ENCODE measurements around the gene ADGRV1. TPM values are rescaled to one million over a fixed set of nuclear protein-coding genes. Genes with fewer than 3 reads are reported as not detected.
A peak's percentile ranks its signal among the peaks of the same experiment; 100 is the strongest.

The ADGRV1 gene
- total RNA-seq, 2 donors from 2014 or later = 16.4 to 20.9 TPM

DNA sequence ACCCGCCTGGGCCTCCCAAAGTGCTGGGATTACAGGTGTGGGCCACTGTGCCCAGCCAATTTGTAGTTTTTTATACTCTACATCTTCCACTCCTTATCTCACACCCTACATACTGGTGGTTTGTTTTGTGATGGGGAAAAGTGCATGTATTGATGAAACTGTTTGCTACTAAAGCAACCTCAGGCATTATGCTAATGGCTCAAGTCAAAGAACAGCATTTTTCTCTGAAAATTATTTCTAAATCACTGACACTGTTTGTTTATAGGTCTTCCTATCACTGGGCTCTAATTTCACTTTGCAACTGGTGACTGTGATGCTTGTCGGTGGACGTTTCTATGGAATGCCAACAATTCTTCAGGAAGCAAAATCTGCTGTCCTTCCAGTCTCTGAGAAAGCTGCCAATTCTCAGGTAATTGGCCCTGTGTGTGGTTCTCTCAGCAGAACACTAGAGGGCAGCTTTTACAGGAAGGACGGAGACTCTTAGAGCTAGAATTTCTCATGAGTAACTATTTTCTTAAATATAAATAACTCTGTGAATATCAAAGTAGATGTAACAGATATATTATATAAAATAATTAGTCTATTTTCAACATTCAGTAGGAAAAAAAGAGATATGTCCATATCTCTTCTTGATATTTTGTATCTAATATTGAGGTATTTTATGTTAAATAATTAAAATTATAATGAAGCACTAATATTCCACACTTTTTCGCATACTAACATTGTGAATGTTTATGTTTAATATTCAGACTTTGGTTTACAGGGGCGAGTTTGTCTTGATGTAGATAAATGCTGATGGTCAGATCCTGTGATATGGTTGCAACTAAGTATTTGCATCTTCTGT is 244.1 kb downstream of the ADGRV1 start:
- no peak overlapping the region for H3K27ac ChIP-seq
- no peak overlapping the region for H3K4me3 ChIP-seq

DNA sequence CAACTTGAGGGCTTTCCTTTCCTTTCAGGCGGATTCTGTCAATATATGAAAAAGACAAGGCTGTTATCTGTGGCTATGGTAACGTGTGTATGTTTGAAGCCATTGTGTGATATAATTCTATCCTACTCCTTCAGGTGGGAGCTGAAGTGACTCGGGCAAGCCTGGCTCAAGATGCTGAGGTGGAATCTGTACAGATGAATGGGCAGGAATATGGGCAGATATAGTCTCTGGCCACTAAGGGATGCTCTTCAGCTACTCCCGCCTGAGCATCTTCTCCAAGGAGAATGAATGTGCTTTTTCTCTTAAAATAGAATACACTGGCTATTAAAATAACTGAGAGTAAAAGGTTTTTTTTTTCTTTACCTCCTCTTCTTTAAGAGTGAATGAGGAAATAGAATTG is 244.8 kb downstream of the ADGRV1 start:
- H3K4me3 ChIP-seq = no peak overlapping the region
- H3K4me1 ChIP-seq (replicated peaks) = no peaks in the 10 kb centered on the region
- no peaks in the 10 kb centered on the region for H3K27me3 ChIP-seq (replicated peaks; ENCODE audit: insufficient read depth)
- no peak for DNase-seq (ENCODE audit: low spot score)
- TF ChIP-seq POLR2A (IDR thresholded peaks at IDR 0.05) (no peak), POLR2AphosphoS5 (IDR thresholded peaks at IDR 0.05) (no peak)
- H3K36me3 ChIP-seq = no peaks in the 10 kb centered on the region
- no peak overlapping the region for H3K27ac ChIP-seq
- no peaks in the 10 kb centered on the region for H3K9me3 ChIP-seq
- WGBS = 62% methylated on average over 4 of the region's 4 CpGs
- intact Hi-C loops (cut with DNase I) = no loop called here

More for the DNA sequence above, 244.1 kb downstream of the ADGRV1 start:
- TF ChIP-seq, protein P1, sequence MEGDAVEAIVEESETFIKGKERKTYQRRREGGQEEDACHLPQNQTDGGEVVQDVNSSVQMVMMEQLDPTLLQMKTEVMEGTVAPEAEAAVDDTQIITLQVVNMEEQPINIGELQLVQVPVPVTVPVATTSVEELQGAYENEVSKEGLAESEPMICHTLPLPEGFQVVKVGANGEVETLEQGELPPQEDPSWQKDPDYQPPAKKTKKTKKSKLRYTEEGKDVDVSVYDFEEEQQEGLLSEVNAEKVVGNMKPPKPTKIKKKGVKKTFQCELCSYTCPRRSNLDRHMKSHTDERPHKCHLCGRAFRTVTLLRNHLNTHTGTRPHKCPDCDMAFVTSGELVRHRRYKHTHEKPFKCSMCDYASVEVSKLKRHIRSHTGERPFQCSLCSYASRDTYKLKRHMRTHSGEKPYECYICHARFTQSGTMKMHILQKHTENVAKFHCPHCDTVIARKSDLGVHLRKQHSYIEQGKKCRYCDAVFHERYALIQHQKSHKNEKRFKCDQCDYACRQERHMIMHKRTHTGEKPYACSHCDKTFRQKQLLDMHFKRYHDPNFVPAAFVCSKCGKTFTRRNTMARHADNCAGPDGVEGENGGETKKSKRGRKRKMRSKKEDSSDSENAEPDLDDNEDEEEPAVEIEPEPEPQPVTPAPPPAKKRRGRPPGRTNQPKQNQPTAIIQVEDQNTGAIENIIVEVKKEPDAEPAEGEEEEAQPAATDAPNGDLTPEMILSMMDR (IDR thresholded peaks at IDR 0.05) = peak in 3 of 4 experiments; percentile 13 to 51 (median 40)
- TF ChIP-seq POLR2AphosphoS5 (IDR thresholded peaks at IDR 0.05) (no peak), POLR2A (IDR thresholded peaks at IDR 0.05) (no peak)
- Histone ChIP-seq H3K4me1 (replicated peaks) (no peaks in the 10 kb centered on the region), H3K36me3 (no peaks in the 10 kb centered on the region), H3K9me3 (no peaks in the 10 kb centered on the region), H3K27me3 (replicated peaks; ENCODE audit: insufficient read depth) (no peaks in the 10 kb centered on the region)
- intact Hi-C loops (cut with DNase I) = no loop called here
- 35% methylated on average over 6 of the region's 6 CpGs for WGBS
- peak; percentile 8 for DNase-seq (ENCODE audit: low spot score)

DNA sequence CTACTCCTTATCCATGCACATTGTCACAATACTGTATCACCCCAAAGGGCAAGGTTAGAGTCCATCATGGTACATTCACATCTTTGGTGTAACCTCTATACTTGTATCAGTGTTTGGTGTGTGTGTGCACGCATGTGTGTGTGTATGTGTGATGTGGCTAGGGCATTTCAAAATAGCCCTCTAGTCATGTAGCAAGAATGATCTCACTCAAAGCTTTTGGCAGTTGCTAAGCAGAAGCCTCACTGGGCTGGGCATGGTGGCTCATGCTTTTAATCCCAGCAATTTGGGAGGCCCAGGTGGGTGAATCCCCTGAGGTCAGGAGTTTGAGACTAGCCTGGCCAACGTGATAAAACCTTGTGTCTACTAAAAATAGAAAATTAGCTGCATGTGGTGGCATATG is 245.3 kb downstream of the ADGRV1 start:
- Histone ChIP-seq H3K4me1 (replicated peaks) (no peaks in the 10 kb centered on the region), H3K36me3 (no peaks in the 10 kb centered on the region), H3K4me3 (no peak overlapping the region), H3K27me3 (replicated peaks; ENCODE audit: insufficient read depth) (no peaks in the 10 kb centered on the region), H3K27ac (no peak overlapping the region), H3K9me3 (no peaks in the 10 kb centered on the region)
- DNase-seq (ENCODE audit: low spot score) = no peak
- TF ChIP-seq POLR2A (IDR thresholded peaks at IDR 0.05) (no peak), POLR2AphosphoS5 (IDR thresholded peaks at IDR 0.05) (no peak)
- TF ChIP-seq, protein P1 (IDR thresholded peaks at IDR 0.05) = no peak
- intact Hi-C loops (cut with DNase I) = no loop called here
- 62% methylated on average over 2 of the region's 2 CpGs for WGBS

DNA sequence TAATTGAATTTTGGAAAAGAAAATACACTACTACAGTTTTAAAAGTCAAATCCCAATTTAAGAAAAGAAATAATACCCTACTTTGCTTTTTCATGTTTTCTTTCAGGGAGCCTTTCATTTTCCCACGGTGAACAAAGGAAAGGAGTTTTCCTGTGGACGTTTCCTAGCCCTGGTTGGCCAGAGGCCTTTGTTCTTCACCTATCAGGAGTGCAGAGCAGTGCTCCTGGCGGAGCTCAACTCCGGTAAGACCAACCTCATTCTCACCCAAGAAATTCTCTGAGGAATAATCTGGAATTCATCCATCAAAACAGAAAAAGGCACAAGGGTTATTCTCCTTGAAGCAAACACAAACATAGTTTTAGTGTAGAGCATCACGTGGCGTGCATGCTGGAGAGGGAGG is 248.9 kb downstream of the ADGRV1 start:
- TF ChIP-seq, protein P1 (IDR thresholded peaks at IDR 0.05) = no peak
- TF ChIP-seq POLR2A (IDR thresholded peaks at IDR 0.05) (no peak), POLR2AphosphoS5 (IDR thresholded peaks at IDR 0.05) (no peak)
- H3K4me3 ChIP-seq = no peak overlapping the region
- DNase-seq (ENCODE audit: low spot score) = no peak
- no peaks in the 10 kb centered on the region for H3K36me3 ChIP-seq
- no peaks in the 10 kb centered on the region for H3K9me3 ChIP-seq
- no peak overlapping the region for H3K27ac ChIP-seq
- WGBS = 51% methylated on average over 6 of the region's 6 CpGs
- H3K4me1 ChIP-seq (replicated peaks) = no peaks in the 10 kb centered on the region
- H3K27me3 ChIP-seq (replicated peaks; ENCODE audit: insufficient read depth) = no peaks in the 10 kb centered on the region
- intact Hi-C loops (cut with DNase I) = no loop called here

DNA sequence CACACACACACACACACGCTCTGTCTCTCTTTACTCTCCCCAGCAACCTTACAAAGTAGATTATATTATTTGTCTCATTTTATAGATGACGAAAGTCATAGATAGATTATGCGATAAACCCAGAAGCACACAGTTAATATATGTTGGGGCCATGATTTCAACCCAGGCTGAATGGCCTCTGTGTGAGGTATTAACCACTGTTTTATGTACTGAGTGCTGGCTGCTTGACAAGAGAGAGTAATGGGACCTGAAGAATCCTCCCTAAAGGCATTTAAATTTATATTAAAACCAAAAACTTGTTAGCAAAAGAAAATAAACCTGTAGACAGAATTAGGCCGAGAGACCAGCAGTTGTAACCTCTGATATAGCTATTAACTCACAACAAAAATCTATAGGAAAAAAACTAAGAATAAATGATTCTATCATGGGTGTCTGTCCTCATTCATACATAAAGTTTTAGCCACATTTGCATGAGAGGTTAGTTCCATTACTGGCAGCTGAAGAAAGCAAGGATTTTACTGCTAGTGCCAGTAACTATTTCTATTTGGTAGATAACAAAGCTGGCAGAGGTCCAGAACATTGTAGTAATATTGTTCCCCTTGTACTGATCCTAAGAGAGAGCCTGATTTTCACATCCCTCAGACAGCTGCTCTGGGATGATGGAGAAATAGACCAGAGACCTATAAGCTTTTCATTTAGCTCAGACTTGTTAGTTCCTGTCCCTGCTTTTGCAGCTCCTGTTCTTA is 250.9 kb downstream of the ADGRV1 start:
- H3K36me3 ChIP-seq = no peaks in the 10 kb centered on the region
- no peak overlapping the region for H3K4me3 ChIP-seq
- DNase-seq (ENCODE audit: low spot score) = no peak
- H3K4me1 ChIP-seq (replicated peaks) = no peaks in the 10 kb centered on the region
- H3K27ac ChIP-seq = no peak overlapping the region
- intact Hi-C loops (cut with DNase I) = no loop called here
- WGBS = 35% methylated on average over 4 of the region's 4 CpGs
- H3K27me3 ChIP-seq (replicated peaks; ENCODE audit: insufficient read depth) = no peaks in the 10 kb centered on the region
- TF ChIP-seq POLR2AphosphoS5 (IDR thresholded peaks at IDR 0.05) = no peak
- TF ChIP-seq POLR2A (IDR thresholded peaks at IDR 0.05) = no peak
- TF ChIP-seq, protein P1 (IDR thresholded peaks at IDR 0.05) = no peak
- H3K9me3 ChIP-seq = no peaks in the 10 kb centered on the region

All from prostate gland (tissue), 2 donors.